Body of pancreas (tissue), 4 donors: ENCODE results near the gene DEFB114. TPM values are rescaled to one million over a fixed set of nuclear protein-coding genes. Genes with fewer than 3 reads are reported as not detected.

Source experiments
- ATAC-seq: fragments of 150-250 bp; one replicate; pipeline ENCODE4 v1.9.1; 2016
- DNase-seq, 4 donors: peaks; one replicate each; pipeline ENCODE4 v3.0.0-alpha.2; 2019
- H3K27ac ChIP-seq, 4 donors: fragments of 200-600 bp; sonication (generic); 1 replicate in 3 of 4; 2 replicates in 1 of 4; pipeline versions ENCODE4 v1.5.1 to v1.6.1; 2016 to 2019; ENCODE audit warnings: mild to moderate bottlenecking in 1 of 4, mixed read lengths in 1 of 4, moderate library complexity in 1 of 4
- H3K27me3 ChIP-seq, 2 donors: fragments of 200-600 bp; sonication (generic); one replicate each; pipeline ENCODE4 v1.6.0; 2016; ENCODE audit warnings: mild to moderate bottlenecking in 1 of 2
- H3K36me3 ChIP-seq, 2 donors: fragments of 200-600 bp; sonication (generic); replicated peaks in 1 of 2; 2 replicates each; pipeline ENCODE4 v1.5.1; 2016; ENCODE audit warnings: low read depth in 2 of 2; ENCODE audit not compliant: insufficient read depth in 1 of 2
- H3K4me1 ChIP-seq: fragments of 200-600 bp; sonication (generic); one replicate; pipeline ENCODE4 v1.6.0; 2016
- H3K4me3 ChIP-seq, 2 donors: fragments of 200-600 bp; sonication (generic); 1 replicate in 1 of 2; 2 replicates in 1 of 2; pipeline ENCODE4 v1.5.1; 2016 to 2019
- H3K9me3 ChIP-seq, 3 donors: fragments of 200-600 bp; sonication (generic); 1 replicate in 2 of 3; 2 replicates in 1 of 3; pipeline ENCODE4 v1.5.1; 2016
- POLR2A ChIP-seq, 3 donors: fragments of 450-650 bp; IDR thresholded peaks; one replicate each; pipeline ENCODE4 v1.6.1; 2016; ENCODE audit warnings: antibody characterized with exemption in 3 of 3, mild to moderate bottlenecking in 2 of 3
- WGBS, 2 donors: methylation state at CpG; one replicate each; pipeline ENCODE4 v1.1.5; 2017; 5-methylcytosine and 5-hydroxymethylcytosine counted together
- intact Hi-C: fragments of 100-400 bp; cut with DNase I; formaldehyde crosslinking; loops from one replicate; pipeline ENCODE4 v1.15.1; 2023
- total RNA-seq, 2 donors: library from RNA; depleted of rRNA; stranded (reverse); fragments of >200 nt; gene quantifications; one replicate each; pipeline ENCODE4 v1.1.0, GENCODE V29; 2016
- TF ChIP-seq, protein P1 (sequence below), 7 experiments: fragments of 450-650 bp in 4 of 7; fragments of 200-600 bp in 3 of 7; sonication (generic) in 3 of 7; IDR thresholded peaks; one replicate each; pipeline ENCODE4 v1.5.1; 2016 to 2019; ENCODE audit warnings: antibody characterized with exemption in 7 of 7

Gene DEFB114
- total RNA-seq, result not detected

GRCh38 chr6:49964064-49964463 lies at the start of gene DEFB114:
Gene DEFB114, minus strand, starts transcription at chr6:49964164. Its CDS starts 59 bp downstream, at chr6:49964105.
- H3K4me1 ChIP-seq, result no peaks in the 10 kb centered on the region
- ATAC-seq (no peak), DNase-seq (no peak)
- H3K4me3 ChIP-seq, result no peak within 1 kb of the TSS
- intact Hi-C loops, result no loop called here
- no peaks in the 10 kb centered on the region for H3K27me3 ChIP-seq
- H3K27ac ChIP-seq, result no peak within 1 kb of the TSS
- no peaks in the 10 kb centered on the region for H3K36me3 ChIP-seq
- 49 to 51% methylated on average over 2 of the region's 2 CpGs for WGBS, 2 donors
- H3K9me3 ChIP-seq, result no peaks in the 10 kb centered on the region
- TF ChIP-seq POLR2A (IDR thresholded peaks at IDR 0.05), result no peak

- WGBS, 2 donors, result 62 to 69% methylated on average over 3 of the region's 3 CpGs
- H3K4me3 ChIP-seq, result no peak overlapping the region
- no peaks in the 10 kb centered on the region for H3K36me3 ChIP-seq
- no peak overlapping the region for H3K27ac ChIP-seq
- no peaks in the 10 kb centered on the region for H3K27me3 ChIP-seq
- TF ChIP-seq POLR2A (IDR thresholded peaks at IDR 0.05), result no peak
- TF ChIP-seq, protein P1, sequence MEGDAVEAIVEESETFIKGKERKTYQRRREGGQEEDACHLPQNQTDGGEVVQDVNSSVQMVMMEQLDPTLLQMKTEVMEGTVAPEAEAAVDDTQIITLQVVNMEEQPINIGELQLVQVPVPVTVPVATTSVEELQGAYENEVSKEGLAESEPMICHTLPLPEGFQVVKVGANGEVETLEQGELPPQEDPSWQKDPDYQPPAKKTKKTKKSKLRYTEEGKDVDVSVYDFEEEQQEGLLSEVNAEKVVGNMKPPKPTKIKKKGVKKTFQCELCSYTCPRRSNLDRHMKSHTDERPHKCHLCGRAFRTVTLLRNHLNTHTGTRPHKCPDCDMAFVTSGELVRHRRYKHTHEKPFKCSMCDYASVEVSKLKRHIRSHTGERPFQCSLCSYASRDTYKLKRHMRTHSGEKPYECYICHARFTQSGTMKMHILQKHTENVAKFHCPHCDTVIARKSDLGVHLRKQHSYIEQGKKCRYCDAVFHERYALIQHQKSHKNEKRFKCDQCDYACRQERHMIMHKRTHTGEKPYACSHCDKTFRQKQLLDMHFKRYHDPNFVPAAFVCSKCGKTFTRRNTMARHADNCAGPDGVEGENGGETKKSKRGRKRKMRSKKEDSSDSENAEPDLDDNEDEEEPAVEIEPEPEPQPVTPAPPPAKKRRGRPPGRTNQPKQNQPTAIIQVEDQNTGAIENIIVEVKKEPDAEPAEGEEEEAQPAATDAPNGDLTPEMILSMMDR (IDR thresholded peaks at IDR 0.05), result no peak
- DNase-seq, result no peak
- no peaks in the 10 kb centered on the region for H3K9me3 ChIP-seq
- ATAC-seq, result no peak
- intact Hi-C loops, result no loop called here
- H3K4me1 ChIP-seq, result no peaks in the 10 kb centered on the region
These were observed 43.9 kb upstream of the DEFB114 start for GRCh38 chr6:50007819-50008218.

- ATAC-seq (no peak), DNase-seq (no peak)
- Histone ChIP-seq H3K9me3 (no peaks in the 10 kb centered on the region), H3K27ac (no peak overlapping the region), H3K4me3 (no peak overlapping the region), H3K27me3 (no peaks in the 10 kb centered on the region), H3K4me1 (no peaks in the 10 kb centered on the region), H3K36me3 (no peaks in the 10 kb centered on the region)
- no peak for TF ChIP-seq POLR2A (IDR thresholded peaks at IDR 0.05)
- TF ChIP-seq, protein P1 (IDR thresholded peaks at IDR 0.05), result no peak
- intact Hi-C loops, result no loop called here
- 37 to 44% methylated on average over 3 of the region's 3 CpGs for WGBS, 2 donors
These were observed 39.2 kb upstream of the DEFB114 start for GRCh38 chr6:50003139-50003538.

- Histone ChIP-seq H3K36me3 (no peaks in the 10 kb centered on the region), H3K27me3 (no peaks in the 10 kb centered on the region), H3K4me1 (no peaks in the 10 kb centered on the region), H3K27ac (no peak overlapping the region), H3K4me3 (no peak overlapping the region), H3K9me3 (no peaks in the 10 kb centered on the region)
- ATAC-seq (no peak), DNase-seq (no peak)
- intact Hi-C loops, result no loop called here
- no peak for TF ChIP-seq POLR2A (IDR thresholded peaks at IDR 0.05)
- TF ChIP-seq, protein P1 (IDR thresholded peaks at IDR 0.05), result no peak
These were observed 31.3 kb upstream of the DEFB114 start for GRCh38 chr6:49995278-49995677.

DNA sequence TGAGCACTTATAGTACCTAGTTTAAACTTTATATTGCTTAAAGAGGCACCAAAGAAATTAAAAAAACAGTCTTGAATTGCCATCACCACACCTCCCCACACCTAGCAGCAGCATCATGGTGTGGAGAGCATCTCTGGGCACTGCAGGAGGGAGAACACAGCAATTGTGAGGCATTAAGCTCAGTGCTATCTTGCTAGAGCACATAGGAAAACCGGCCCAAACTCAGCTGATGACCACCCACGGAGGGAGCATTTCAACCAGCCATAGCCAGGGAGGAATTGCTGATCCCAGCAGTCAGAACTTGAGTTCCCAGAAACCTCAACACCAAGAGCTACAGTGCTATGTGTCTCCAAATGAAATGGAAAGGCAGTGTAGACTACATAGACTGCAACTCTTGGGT lies 24.9 kb upstream of the DEFB114 start:
- no peak for ATAC-seq
- Histone ChIP-seq H3K9me3 (no peaks in the 10 kb centered on the region), H3K4me3 (no peak overlapping the region), H3K4me1 (no peaks in the 10 kb centered on the region), H3K36me3 (no peaks in the 10 kb centered on the region), H3K27me3 (peaks cover 0 to 4% of the 10 kb centered on the region in 2 donors), H3K27ac (no peak overlapping the region)
- WGBS, 2 donors, result 69 to 88% methylated on average over 2 of the region's 2 CpGs
- no peak for DNase-seq
- TF ChIP-seq POLR2A (IDR thresholded peaks at IDR 0.05), result no peak
- TF ChIP-seq, protein P1 (IDR thresholded peaks at IDR 0.05), result no peak
- intact Hi-C loops, result no loop called here
